ENCODE results near the gene PTCSC3. TPM values are rescaled to one million over a fixed set of nuclear protein-coding genes. Genes with fewer than 3 reads are reported as not detected.

Gene PTCSC3
- total RNA-seq (2014; rRNA removed; shearing (Covaris generic); ENCODE audit: low replicate concordance) = not detected in 2 replicates

- peaks cover 7% of the 10 kb centered on the region; the same call in 1 of the 2 replicates for H3K4me1 ChIP-seq (ENCODE audit: low read length)
- H3K27ac ChIP-seq (ENCODE audit: low read length) = no peak within 1 kb of the TSS
- H3K9me3 ChIP-seq (ENCODE audit: low read length) = no peaks in the 10 kb centered on the region
- H4K20me1 ChIP-seq (ENCODE audit: insufficient read depth, low read depth, low read length) = no peaks in the 10 kb centered on the region
- H3K36me3 ChIP-seq (ENCODE audit: insufficient read depth, low read length) = no peaks in the 10 kb centered on the region
- no peak within 1 kb of the TSS for H3K4me3 ChIP-seq (ENCODE audit: low read length)
- no peak within 1 kb of the TSS for H2AFZ ChIP-seq (ENCODE audit: low read length)
- H3K9me2 ChIP-seq (replicated peaks; ENCODE audit: insufficient read depth, low read length) = no peaks in the 10 kb centered on the region
- DNase-seq = no peak
- no peaks in the 10 kb centered on the region for H3K27me3 ChIP-seq (ENCODE audit: low read length)
- H3K79me2 ChIP-seq (ENCODE audit: low read length) = no peaks in the 10 kb centered on the region
- H3K9ac ChIP-seq (ENCODE audit: low read length) = no peak within 1 kb of the TSS
- no peak within 1 kb of the TSS for H3K4me2 ChIP-seq (ENCODE audit: low read depth, low read length, poor library complexity, severe bottlenecking)
Measured at GRCh38 chr14:36176524-36176923, at the start of gene PTCSC3. Gene PTCSC3 (minus strand): TSS chr14:36176722.

GRCh38 chr14:36226164-36226563, 49.6 kb upstream of the PTCSC3 start:
- H3K4me2 ChIP-seq (ENCODE audit: low read depth, low read length, poor library complexity, severe bottlenecking) = no peak overlapping the region
- H2AFZ ChIP-seq (ENCODE audit: low read length) = no peak overlapping the region
- H3K9me2 ChIP-seq (replicated peaks; ENCODE audit: insufficient read depth, low read length) = no peaks in the 10 kb centered on the region
- H4K20me1 ChIP-seq (ENCODE audit: insufficient read depth, low read depth, low read length) = no peaks in the 10 kb centered on the region
- no peak overlapping the region for H3K27ac ChIP-seq (ENCODE audit: low read length)
- no peak overlapping the region for H3K4me3 ChIP-seq (ENCODE audit: low read length)
- no peaks in the 10 kb centered on the region for H3K79me2 ChIP-seq (ENCODE audit: low read length)
- no peak for DNase-seq
- no peaks in the 10 kb centered on the region for H3K9me3 ChIP-seq (ENCODE audit: low read length)
- H3K9ac ChIP-seq (ENCODE audit: low read length) = no peak overlapping the region
- no peaks in the 10 kb centered on the region for H3K36me3 ChIP-seq (ENCODE audit: insufficient read depth, low read length)
- H3K4me1 ChIP-seq (ENCODE audit: low read length) = no peaks in the 10 kb centered on the region
- no peaks in the 10 kb centered on the region for H3K27me3 ChIP-seq (ENCODE audit: low read length)

- H3K36me3 ChIP-seq (ENCODE audit: insufficient read depth, low read length) = no peaks in the 10 kb centered on the region
- no peaks in the 10 kb centered on the region for H3K9me3 ChIP-seq (ENCODE audit: low read length)
- DNase-seq = no peak
- H3K4me2 ChIP-seq (ENCODE audit: low read depth, low read length, poor library complexity, severe bottlenecking) = no peak overlapping the region
- no peaks in the 10 kb centered on the region for H3K27me3 ChIP-seq (ENCODE audit: low read length)
- no peaks in the 10 kb centered on the region for H3K4me1 ChIP-seq (ENCODE audit: low read length)
- no peaks in the 10 kb centered on the region for H3K79me2 ChIP-seq (ENCODE audit: low read length)
- H3K27ac ChIP-seq (ENCODE audit: low read length) = no peak overlapping the region
- no peak overlapping the region for H2AFZ ChIP-seq (ENCODE audit: low read length)
- H3K9ac ChIP-seq (ENCODE audit: low read length) = no peak overlapping the region
- no peaks in the 10 kb centered on the region for H3K9me2 ChIP-seq (replicated peaks; ENCODE audit: insufficient read depth, low read length)
- no peaks in the 10 kb centered on the region for H4K20me1 ChIP-seq (ENCODE audit: insufficient read depth, low read depth, low read length)
- no peak overlapping the region for H3K4me3 ChIP-seq (ENCODE audit: low read length)
Measured at GRCh38 chr14:36224176-36224575, 47.7 kb upstream of the PTCSC3 start.

- no peaks in the 10 kb centered on the region for H3K9me2 ChIP-seq (replicated peaks; ENCODE audit: insufficient read depth, low read length)
- DNase-seq = no peak
- H3K9me3 ChIP-seq (ENCODE audit: low read length) = no peaks in the 10 kb centered on the region
- H3K36me3 ChIP-seq (ENCODE audit: insufficient read depth, low read length) = no peaks in the 10 kb centered on the region
- H4K20me1 ChIP-seq (ENCODE audit: insufficient read depth, low read depth, low read length) = no peaks in the 10 kb centered on the region
- H3K4me3 ChIP-seq (ENCODE audit: low read length) = no peak overlapping the region
- H3K4me1 ChIP-seq (ENCODE audit: low read length) = no peaks in the 10 kb centered on the region
- H3K9ac ChIP-seq (ENCODE audit: low read length) = no peak overlapping the region
- no peak overlapping the region for H2AFZ ChIP-seq (ENCODE audit: low read length)
- no peaks in the 10 kb centered on the region for H3K79me2 ChIP-seq (ENCODE audit: low read length)
- no peaks in the 10 kb centered on the region for H3K27me3 ChIP-seq (ENCODE audit: low read length)
- no peak overlapping the region for H3K27ac ChIP-seq (ENCODE audit: low read length)
- H3K4me2 ChIP-seq (ENCODE audit: low read depth, low read length, poor library complexity, severe bottlenecking) = no peak overlapping the region
Measured at GRCh38 chr14:36223558-36223957, 47.0 kb upstream of the PTCSC3 start.

- no peak overlapping the region for H3K4me3 ChIP-seq (ENCODE audit: low read length)
- H3K4me1 ChIP-seq (ENCODE audit: low read length) = no peaks in the 10 kb centered on the region
- H3K27ac ChIP-seq (ENCODE audit: low read length) = no peak overlapping the region
- no peaks in the 10 kb centered on the region for H3K27me3 ChIP-seq (ENCODE audit: low read length)
- no peaks in the 10 kb centered on the region for H3K36me3 ChIP-seq (ENCODE audit: insufficient read depth, low read length)
- no peak overlapping the region for H3K4me2 ChIP-seq (ENCODE audit: low read depth, low read length, poor library complexity, severe bottlenecking)
- no peaks in the 10 kb centered on the region for H4K20me1 ChIP-seq (ENCODE audit: insufficient read depth, low read depth, low read length)
- no peaks in the 10 kb centered on the region for H3K79me2 ChIP-seq (ENCODE audit: low read length)
- no peaks in the 10 kb centered on the region for H3K9me2 ChIP-seq (replicated peaks; ENCODE audit: insufficient read depth, low read length)
- no peak for DNase-seq
- no peak overlapping the region for H2AFZ ChIP-seq (ENCODE audit: low read length)
- no peak overlapping the region for H3K9ac ChIP-seq (ENCODE audit: low read length)
- H3K9me3 ChIP-seq (ENCODE audit: low read length) = no peaks in the 10 kb centered on the region
Measured at GRCh38 chr14:36222952-36223468, 46.5 kb upstream of the PTCSC3 start.

GRCh38 chr14:36222337-36222736, 45.8 kb upstream of the PTCSC3 start:
- Histone ChIP-seq H2AFZ (ENCODE audit: low read length) (no peak overlapping the region), H3K9me3 (ENCODE audit: low read length) (no peaks in the 10 kb centered on the region), H3K4me2 (ENCODE audit: low read depth, low read length, poor library complexity, severe bottlenecking) (no peak overlapping the region), H4K20me1 (ENCODE audit: insufficient read depth, low read depth, low read length) (no peaks in the 10 kb centered on the region), H3K36me3 (ENCODE audit: insufficient read depth, low read length) (no peaks in the 10 kb centered on the region), H3K4me3 (ENCODE audit: low read length) (no peak overlapping the region), H3K9me2 (replicated peaks; ENCODE audit: insufficient read depth, low read length) (no peaks in the 10 kb centered on the region), H3K27me3 (ENCODE audit: low read length) (no peaks in the 10 kb centered on the region), H3K4me1 (ENCODE audit: low read length) (no peaks in the 10 kb centered on the region), H3K27ac (ENCODE audit: low read length) (no peak overlapping the region), H3K9ac (ENCODE audit: low read length) (no peak overlapping the region), H3K79me2 (ENCODE audit: low read length) (no peaks in the 10 kb centered on the region)
- no peak for DNase-seq

- H3K27me3 ChIP-seq (ENCODE audit: low read length) = no peaks in the 10 kb centered on the region
- no peaks in the 10 kb centered on the region for H3K4me1 ChIP-seq (ENCODE audit: low read length)
- H3K9me2 ChIP-seq (replicated peaks; ENCODE audit: insufficient read depth, low read length) = no peaks in the 10 kb centered on the region
- H2AFZ ChIP-seq (ENCODE audit: low read length) = no peak overlapping the region
- no peak overlapping the region for H3K4me3 ChIP-seq (ENCODE audit: low read length)
- no peaks in the 10 kb centered on the region for H3K9me3 ChIP-seq (ENCODE audit: low read length)
- H3K36me3 ChIP-seq (ENCODE audit: insufficient read depth, low read length) = no peaks in the 10 kb centered on the region
- no peaks in the 10 kb centered on the region for H3K79me2 ChIP-seq (ENCODE audit: low read length)
- no peak for DNase-seq
- no peak overlapping the region for H3K4me2 ChIP-seq (ENCODE audit: low read depth, low read length, poor library complexity, severe bottlenecking)
- no peak overlapping the region for H3K9ac ChIP-seq (ENCODE audit: low read length)
- H3K27ac ChIP-seq (ENCODE audit: low read length) = no peak overlapping the region
- H4K20me1 ChIP-seq (ENCODE audit: insufficient read depth, low read depth, low read length) = no peaks in the 10 kb centered on the region
Measured at GRCh38 chr14:36221112-36221511, 44.6 kb upstream of the PTCSC3 start.

GRCh38 chr14:36217732-36218131, 41.2 kb upstream of the PTCSC3 start:
- Histone ChIP-seq H3K27me3 (ENCODE audit: low read length) (no peaks in the 10 kb centered on the region), H3K4me3 (ENCODE audit: low read length) (no peak overlapping the region), H3K9me3 (ENCODE audit: low read length) (no peaks in the 10 kb centered on the region), H3K4me1 (ENCODE audit: low read length) (no peaks in the 10 kb centered on the region), H2AFZ (ENCODE audit: low read length) (no peak overlapping the region), H3K79me2 (ENCODE audit: low read length) (no peaks in the 10 kb centered on the region), H3K9ac (ENCODE audit: low read length) (no peak overlapping the region), H3K4me2 (ENCODE audit: low read depth, low read length, poor library complexity, severe bottlenecking) (no peak overlapping the region), H3K9me2 (replicated peaks; ENCODE audit: insufficient read depth, low read length) (no peaks in the 10 kb centered on the region), H3K27ac (ENCODE audit: low read length) (no peak overlapping the region), H3K36me3 (ENCODE audit: insufficient read depth, low read length) (no peaks in the 10 kb centered on the region), H4K20me1 (ENCODE audit: insufficient read depth, low read depth, low read length) (no peaks in the 10 kb centered on the region)
- no peak for DNase-seq

GRCh38 chr14:36217027-36217426, 40.5 kb upstream of the PTCSC3 start:
- Histone ChIP-seq H3K27me3 (ENCODE audit: low read length) (no peaks in the 10 kb centered on the region), H4K20me1 (ENCODE audit: insufficient read depth, low read depth, low read length) (no peaks in the 10 kb centered on the region), H3K4me1 (ENCODE audit: low read length) (no peaks in the 10 kb centered on the region), H3K9me2 (replicated peaks; ENCODE audit: insufficient read depth, low read length) (no peaks in the 10 kb centered on the region), H3K4me2 (ENCODE audit: low read depth, low read length, poor library complexity, severe bottlenecking) (no peak overlapping the region), H3K9ac (ENCODE audit: low read length) (no peak overlapping the region), H3K4me3 (ENCODE audit: low read length) (no peak overlapping the region), H2AFZ (ENCODE audit: low read length) (no peak overlapping the region), H3K36me3 (ENCODE audit: insufficient read depth, low read length) (no peaks in the 10 kb centered on the region), H3K27ac (ENCODE audit: low read length) (no peak overlapping the region), H3K79me2 (ENCODE audit: low read length) (no peaks in the 10 kb centered on the region), H3K9me3 (ENCODE audit: low read length) (no peaks in the 10 kb centered on the region)
- DNase-seq = no peak

Data from Karpas-422 (cell line).